Gastrocnemius medialis (tissue), 4 donors: Measurements from ENCODE around the gene MADD. TPM values are rescaled to one million over a fixed set of nuclear protein-coding genes. Genes with fewer than 3 reads are reported as not detected.

Experiments used
- ATAC-seq, 2 donors: fragments of 150-250 bp; one replicate each; pipeline ENCODE4 v1.9.1; 2016
- DNase-seq, 2 donors: peaks; one replicate each; pipeline ENCODE4 v3.0.0-alpha.2; 2019
- H3K27ac ChIP-seq, 4 donors: fragments of 200-600 bp; sonication (generic); 1 replicate in 1 of 4; 2 replicates in 3 of 4; pipeline ENCODE4 v1.5.1; 2016 to 2018; ENCODE audit warnings: mild to moderate bottlenecking in 2 of 4, moderate library complexity in 1 of 4
- H3K27me3 ChIP-seq, 3 donors: fragments of 200-600 bp; sonication (generic) in 2 of 3; 1 replicate in 1 of 3; 2 replicates in 2 of 3; pipeline versions ENCODE4 v1.5.1 to v1.6.0; 2016 to 2019; ENCODE audit warnings: mild to moderate bottlenecking in 1 of 3, moderate library complexity in 1 of 3
- H3K36me3 ChIP-seq, 2 donors: fragments of 200-600 bp; sonication (generic) in 1 of 2; one replicate each; pipeline ENCODE4 v1.5.1; 2017 to 2018
- H3K4me1 ChIP-seq, 2 donors: fragments of 200-600 bp; sonication (generic) in 1 of 2; one replicate each; pipeline ENCODE4 v1.5.1; 2016 to 2017; ENCODE audit warnings: mild to moderate bottlenecking in 2 of 2
- H3K4me3 ChIP-seq, 4 donors: fragments of 200-600 bp; sonication (generic) in 3 of 4; 1 replicate in 1 of 4; 2 replicates in 3 of 4; pipeline ENCODE4 v1.5.1; 2016 to 2019; ENCODE audit warnings: mild to moderate bottlenecking in 2 of 4
- H3K9me3 ChIP-seq, 3 donors: fragments of 200-600 bp; sonication (generic) in 2 of 3; 1 replicate in 1 of 3; 2 replicates in 2 of 3; pipeline ENCODE4 v1.5.1; 2016 to 2019
- POLR2A ChIP-seq, 2 donors: fragments of 450-650 bp; IDR thresholded peaks; one replicate each; pipeline ENCODE4 v1.6.1; 2017; ENCODE audit warnings: antibody characterized with exemption in 2 of 2, mild to moderate bottlenecking in 2 of 2, moderate library complexity in 2 of 2
- in situ Hi-C, 4 donors: fragments of 200-750 bp; cut with MboI; loops; one replicate each; pipeline versions ENCODE4 v1.15.0 to v1.8.0; 2017; ENCODE audit warnings: low sequenced_read_pairs in 4 of 4
- intact Hi-C: fragments of 100-400 bp; cut with DNase I; formaldehyde crosslinking; loops from one replicate; pipeline ENCODE4 v1.15.1; 2023; ENCODE audit warnings: low total_unique reads
- total RNA-seq, 4 donors: library from RNA; depleted of rRNA; stranded (reverse); fragments of >200 nt; gene quantifications; one replicate each; pipeline versions ENCODE4 v1.1.0 to v1.2.3, GENCODE V29; 2016
- TF ChIP-seq, protein P1 (sequence below), 5 experiments: fragments of 450-650 bp in 3 of 5; fragments of 200-600 bp in 2 of 5; sonication (generic) in 2 of 5; IDR thresholded peaks in 4 of 5; conservative IDR thresholded peaks in 1 of 5; 1 replicate in 4 of 5; 2 replicates in 1 of 5; pipeline ENCODE4 v1.5.1; 2016 to 2019; ENCODE audit warnings: antibody characterized with exemption in 5 of 5, mild to moderate bottlenecking in 3 of 5, moderate library complexity in 3 of 5

The MADD gene
- total RNA-seq, 4 donors from 2014 or later, result 39.4 to 47.9 (median 41.6) TPM

DNA sequence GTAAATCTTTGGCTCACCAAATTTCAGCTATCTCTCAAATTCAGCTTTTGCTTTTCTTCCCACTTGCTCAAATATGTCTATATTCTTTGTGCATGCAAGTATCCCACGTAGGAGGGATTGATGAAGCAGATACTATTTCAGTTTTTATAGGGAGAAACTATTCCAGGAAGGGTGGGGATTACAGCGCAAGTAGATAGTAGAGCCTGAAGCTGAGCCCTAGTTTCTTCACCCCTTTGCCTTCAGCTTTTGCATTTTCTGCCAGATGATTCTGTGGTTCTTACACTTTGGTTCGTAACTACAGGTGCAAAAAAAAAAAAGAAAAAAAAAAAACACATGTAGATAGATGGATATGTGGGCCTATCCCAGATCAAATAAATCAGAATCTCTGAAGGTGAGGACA, 18.2 kb upstream of the MADD start:
- no peak overlapping the region for H3K27ac ChIP-seq
- TF ChIP-seq POLR2A (IDR thresholded peaks at IDR 0.05), result no peak
- TF ChIP-seq, protein P1, sequence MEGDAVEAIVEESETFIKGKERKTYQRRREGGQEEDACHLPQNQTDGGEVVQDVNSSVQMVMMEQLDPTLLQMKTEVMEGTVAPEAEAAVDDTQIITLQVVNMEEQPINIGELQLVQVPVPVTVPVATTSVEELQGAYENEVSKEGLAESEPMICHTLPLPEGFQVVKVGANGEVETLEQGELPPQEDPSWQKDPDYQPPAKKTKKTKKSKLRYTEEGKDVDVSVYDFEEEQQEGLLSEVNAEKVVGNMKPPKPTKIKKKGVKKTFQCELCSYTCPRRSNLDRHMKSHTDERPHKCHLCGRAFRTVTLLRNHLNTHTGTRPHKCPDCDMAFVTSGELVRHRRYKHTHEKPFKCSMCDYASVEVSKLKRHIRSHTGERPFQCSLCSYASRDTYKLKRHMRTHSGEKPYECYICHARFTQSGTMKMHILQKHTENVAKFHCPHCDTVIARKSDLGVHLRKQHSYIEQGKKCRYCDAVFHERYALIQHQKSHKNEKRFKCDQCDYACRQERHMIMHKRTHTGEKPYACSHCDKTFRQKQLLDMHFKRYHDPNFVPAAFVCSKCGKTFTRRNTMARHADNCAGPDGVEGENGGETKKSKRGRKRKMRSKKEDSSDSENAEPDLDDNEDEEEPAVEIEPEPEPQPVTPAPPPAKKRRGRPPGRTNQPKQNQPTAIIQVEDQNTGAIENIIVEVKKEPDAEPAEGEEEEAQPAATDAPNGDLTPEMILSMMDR (IDR thresholded peaks at IDR 0.05 in 4 of 5, conservative IDR thresholded peaks at IDR 0.05 in 1 of 5), result no peak
- H3K4me1 ChIP-seq, result peaks cover 44 to 55% of the 10 kb centered on the region in 2 donors
- ATAC-seq, result no peak
- H3K36me3 ChIP-seq, result peaks cover 0 to 3% of the 10 kb centered on the region in 2 donors
- no peak for DNase-seq
- no peaks in the 10 kb centered on the region for H3K9me3 ChIP-seq
- no peak overlapping the region for H3K4me3 ChIP-seq
- intact Hi-C loops (no loop called here), in situ Hi-C loops (loop anchor here in 2 of 4 donors (5.0 to 10.0 kb wide), 2 partner anchors 69 to 103 kb away; partner anchors contain the start of gene MYBPC3 (in 1 of the 2))
- H3K27me3 ChIP-seq, result no peaks in the 10 kb centered on the region

DNA sequence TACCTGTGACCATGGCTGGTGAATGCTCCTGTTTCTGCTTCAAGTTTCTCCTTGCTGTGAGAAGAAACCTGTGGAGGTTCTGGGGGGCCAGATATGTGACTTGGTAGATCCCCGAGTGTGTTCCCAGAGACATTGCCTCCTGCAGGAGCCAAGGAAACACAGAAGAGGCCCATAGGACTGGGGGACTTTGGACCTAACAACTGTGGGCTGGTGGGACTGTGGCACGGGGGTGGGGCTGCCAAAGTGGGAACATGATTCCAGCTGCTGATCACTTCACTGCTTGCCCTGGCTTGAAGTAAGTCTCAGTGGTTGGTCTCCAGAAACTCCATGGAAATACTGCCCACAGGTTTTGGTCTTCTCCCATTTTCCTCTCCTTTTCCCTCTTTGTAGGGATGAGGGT, 16.3 kb upstream of the MADD start:
- H3K4me3 ChIP-seq, result no peak overlapping the region
- no peak for ATAC-seq
- no peaks in the 10 kb centered on the region for H3K9me3 ChIP-seq
- H3K27ac ChIP-seq, result peak overlapping the region; percentile 75 to 81 (median 78)
- H3K27me3 ChIP-seq, result no peaks in the 10 kb centered on the region
- TF ChIP-seq, protein P1 (IDR thresholded peaks at IDR 0.05 in 4 of 5, conservative IDR thresholded peaks at IDR 0.05 in 1 of 5), result no peak
- no peak for TF ChIP-seq POLR2A (IDR thresholded peaks at IDR 0.05)
- intact Hi-C loops (no loop called here), in situ Hi-C loops (loop anchor here in 2 of 4 donors (5.0 to 10.0 kb wide), 2 partner anchors 71 to 101 kb away; partner anchors contain the start of gene MYBPC3 (in 1 of the 2))
- peaks cover 52 to 56% of the 10 kb centered on the region in 2 donors for H3K4me1 ChIP-seq
- no peak for DNase-seq
- no peaks in the 10 kb centered on the region for H3K36me3 ChIP-seq

DNA sequence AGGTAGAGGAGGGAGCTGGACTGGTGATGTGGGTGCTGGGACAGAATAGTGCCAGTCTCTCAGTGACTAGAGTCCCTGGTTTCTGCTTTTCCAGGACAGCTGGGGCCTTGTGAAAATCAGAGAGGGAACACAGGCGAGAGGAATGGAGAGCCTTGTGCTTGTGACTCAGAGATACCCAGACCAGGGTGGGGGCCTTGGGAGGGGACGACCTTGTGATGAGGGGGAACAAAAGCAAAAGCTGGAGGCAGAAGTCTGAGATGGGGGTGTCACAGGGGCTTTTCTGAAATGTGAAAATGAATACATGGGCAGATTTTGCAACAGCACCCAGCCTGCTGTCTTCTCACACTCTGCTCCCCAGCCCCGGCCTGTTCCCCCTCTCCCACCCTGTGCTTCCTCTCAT, 15.5 kb upstream of the MADD start:
- intact Hi-C loops, result no loop called here
- TF ChIP-seq POLR2A (IDR thresholded peaks at IDR 0.05), result no peak
- TF ChIP-seq, protein P1 (IDR thresholded peaks at IDR 0.05 in 4 of 5, conservative IDR thresholded peaks at IDR 0.05 in 1 of 5), result no peak
- ATAC-seq, result peak in 1 of 2 donors; percentile 8
- Histone ChIP-seq H3K36me3 (no peaks in the 10 kb centered on the region), H3K27ac (peak overlapping the region; percentile 75 to 81 (median 78)), H3K4me1 (peaks cover 56% of the 10 kb centered on the region in 2 donors), H3K27me3 (no peaks in the 10 kb centered on the region), H3K4me3 (peak overlapping the region in 1 of 4 donors; percentile 1), H3K9me3 (no peaks in the 10 kb centered on the region)
- in situ Hi-C loops, result loop anchor here in 2 of 4 donors (5.0 to 10.0 kb wide), 2 partner anchors 72 to 100 kb away; partner anchors contain the start of gene MYBPC3 (in 1 of the 2)
- DNase-seq, result peak in 1 of 2 donors; percentile 45

DNA sequence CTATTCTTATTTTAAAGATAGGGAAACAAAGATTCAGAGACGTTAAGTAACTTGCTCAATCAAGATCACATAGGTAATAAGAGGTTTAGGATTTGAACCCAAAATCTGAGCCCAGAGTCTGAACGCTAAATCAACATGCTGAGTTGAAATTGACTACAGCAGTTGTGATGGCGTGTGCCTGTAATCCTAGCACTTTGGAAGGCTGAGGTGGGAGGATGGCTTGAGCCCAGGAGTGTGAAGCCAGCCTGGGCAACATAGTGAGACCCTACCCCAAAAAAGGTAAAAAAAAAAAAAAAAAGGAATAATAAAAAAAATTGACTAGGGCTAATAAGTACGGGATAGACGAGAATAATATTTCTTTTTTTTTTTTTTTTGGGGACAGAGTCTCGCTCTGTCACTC, 13.6 kb upstream of the MADD start:
- Histone ChIP-seq H3K36me3 (no peaks in the 10 kb centered on the region), H3K27me3 (no peaks in the 10 kb centered on the region), H3K4me3 (no peak overlapping the region), H3K27ac (peak overlapping the region; percentile 75 to 81 (median 78)), H3K9me3 (no peaks in the 10 kb centered on the region), H3K4me1 (peaks cover 54 to 59% of the 10 kb centered on the region in 2 donors)
- intact Hi-C loops, result no loop called here
- TF ChIP-seq, protein P1 (IDR thresholded peaks at IDR 0.05 in 4 of 5, conservative IDR thresholded peaks at IDR 0.05 in 1 of 5), result no peak
- TF ChIP-seq POLR2A (IDR thresholded peaks at IDR 0.05), result no peak
- ATAC-seq (no peak), DNase-seq (no peak)
- in situ Hi-C loops, result loop anchor here in 1 of 4 donors (10.0 kb wide), 1 partner anchor 98 kb away; the partner anchor contains the start of gene MYBPC3
